GM18909 (cell line): ENCODE measurements around the gene KIF12.
"Not testable (repeated sequence)": the region's sequence is repeated elsewhere in the genome, so short reads cannot be mapped to it uniquely, and the experiment has no call there.

ENCODE experiments used
- ATAC-seq: cut with Tn5 transposase; IDR thresholded peaks from one replicate; pipeline ENCODE4 v1.9.1; 2021; ENCODE audit warnings: mild to moderate bottlenecking; ENCODE audit not compliant: unreplicated experiment, poor library complexity

KIF12 gene

GRCh38 chr9:114087721-114088120, 11.4 kb downstream of the KIF12 start:
- ATAC-seq, result no peak

- no peak for ATAC-seq
Measured at GRCh38 chr9:114086607-114087006, 12.5 kb downstream of the KIF12 start.

GRCh38 chr9:114086009-114086408, 13.1 kb downstream of the KIF12 start:
- no peak for ATAC-seq

GRCh38 chr9:114085387-114085789, 13.7 kb downstream of the KIF12 start:
- no peak for ATAC-seq

DNA sequence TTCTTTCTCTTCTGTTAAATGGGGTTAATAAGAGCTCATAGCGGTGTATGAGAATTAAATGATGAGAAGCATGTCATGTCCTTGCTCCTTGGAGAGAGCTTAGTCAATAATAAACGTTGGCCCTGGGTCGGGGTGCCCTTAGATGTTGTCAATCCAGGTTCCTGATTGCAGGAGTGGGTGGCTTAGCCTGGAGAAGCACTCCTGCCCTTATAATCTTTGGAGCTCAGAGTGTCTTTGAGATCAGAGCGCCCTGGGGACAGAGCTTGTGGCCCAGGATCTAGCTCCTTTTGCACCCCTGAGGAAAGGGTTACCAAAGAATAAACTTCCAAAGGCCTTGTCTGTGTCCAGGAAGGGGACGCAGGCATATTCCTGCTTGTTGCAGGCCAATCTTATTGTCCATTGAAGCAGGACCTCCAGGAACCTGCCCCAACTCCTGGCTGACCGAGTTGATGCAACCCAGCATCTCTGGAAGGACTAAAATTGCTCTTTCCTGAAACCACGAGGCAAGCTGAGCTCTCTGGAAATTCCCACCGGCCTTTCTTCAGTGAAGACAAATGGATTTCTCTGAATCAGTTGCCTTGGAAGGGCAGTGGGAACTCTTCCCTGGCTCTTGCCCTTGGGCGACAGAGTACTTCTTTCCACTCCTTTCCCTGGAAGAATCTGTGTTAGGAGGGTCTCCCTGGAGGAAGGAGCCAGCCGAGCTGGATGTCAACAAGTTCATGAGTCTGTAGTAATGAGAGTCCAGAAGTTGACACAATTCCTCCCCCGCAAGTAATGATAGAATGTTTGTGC, 14.6 kb downstream of the KIF12 start:
- ATAC-seq, result no peak

DNA sequence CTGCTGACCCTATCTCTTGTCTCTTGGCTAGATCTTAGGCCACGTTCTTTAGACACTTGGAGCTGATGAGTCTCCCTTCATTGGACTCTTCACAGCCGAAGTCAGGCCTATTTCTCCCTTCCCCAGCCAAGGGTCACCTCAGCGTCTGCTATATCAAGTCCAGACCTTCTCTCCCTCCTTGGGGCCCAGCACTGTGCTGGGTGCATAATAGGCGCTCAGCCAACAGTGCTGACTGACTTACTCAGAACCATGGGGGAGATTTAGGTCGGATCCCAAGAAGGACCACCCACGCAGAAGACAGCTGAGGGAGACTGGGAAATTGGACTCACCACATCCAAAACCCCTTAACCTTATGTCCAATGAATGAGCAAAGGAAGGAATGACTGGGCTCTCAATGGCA, 15.4 kb downstream of the KIF12 start:
- no peak for ATAC-seq

- not testable (repeated sequence) for ATAC-seq
Measured at GRCh38 chr9:114082763-114083412, 16.2 kb downstream of the KIF12 start.

GRCh38 chr9:114082017-114082762, 16.9 kb downstream of the KIF12 start:
- peak; percentile 94 for ATAC-seq

GRCh38 chr9:114081441-114082016, 17.6 kb downstream of the KIF12 start:
- no peak for ATAC-seq

DNA sequence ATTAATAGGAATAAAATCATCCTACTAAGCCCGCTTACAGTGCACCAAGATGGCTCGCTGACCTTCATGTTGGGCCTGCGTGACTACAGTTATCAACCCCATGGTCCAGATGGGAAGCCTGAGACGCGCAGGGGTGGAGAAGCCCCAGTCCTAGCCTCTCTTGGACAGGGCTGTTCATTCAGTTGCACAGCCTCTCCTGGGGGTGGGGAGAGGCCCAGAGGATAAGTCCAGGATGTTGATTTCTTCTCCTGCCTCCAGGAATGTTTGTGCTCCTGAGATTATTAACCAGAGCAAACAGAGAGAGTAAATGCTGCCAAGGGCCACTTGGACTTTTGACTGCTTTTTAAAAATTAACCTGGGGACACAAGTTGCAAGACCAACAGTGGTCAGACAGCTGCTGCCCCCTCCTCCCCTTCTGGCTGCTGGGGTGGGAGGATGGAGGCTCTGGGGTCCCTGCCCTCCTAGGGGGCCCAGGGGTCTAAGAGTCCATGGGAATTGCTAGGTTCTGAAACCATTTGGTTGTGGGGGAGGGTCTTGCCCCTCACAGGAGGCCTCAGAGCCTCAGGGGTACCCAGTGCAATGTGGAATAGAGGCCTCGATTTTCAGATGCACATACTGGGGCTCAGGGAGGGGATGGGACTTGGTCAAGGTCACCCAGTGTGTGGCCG, 18.2 kb downstream of the KIF12 start:
- ATAC-seq, result no peak

- ATAC-seq, result no peak
Measured at GRCh38 chr9:114080195-114080772, 18.8 kb downstream of the KIF12 start.

- no peak for ATAC-seq
Measured at GRCh38 chr9:114078781-114079156, 20.3 kb downstream of the KIF12 start.

DNA sequence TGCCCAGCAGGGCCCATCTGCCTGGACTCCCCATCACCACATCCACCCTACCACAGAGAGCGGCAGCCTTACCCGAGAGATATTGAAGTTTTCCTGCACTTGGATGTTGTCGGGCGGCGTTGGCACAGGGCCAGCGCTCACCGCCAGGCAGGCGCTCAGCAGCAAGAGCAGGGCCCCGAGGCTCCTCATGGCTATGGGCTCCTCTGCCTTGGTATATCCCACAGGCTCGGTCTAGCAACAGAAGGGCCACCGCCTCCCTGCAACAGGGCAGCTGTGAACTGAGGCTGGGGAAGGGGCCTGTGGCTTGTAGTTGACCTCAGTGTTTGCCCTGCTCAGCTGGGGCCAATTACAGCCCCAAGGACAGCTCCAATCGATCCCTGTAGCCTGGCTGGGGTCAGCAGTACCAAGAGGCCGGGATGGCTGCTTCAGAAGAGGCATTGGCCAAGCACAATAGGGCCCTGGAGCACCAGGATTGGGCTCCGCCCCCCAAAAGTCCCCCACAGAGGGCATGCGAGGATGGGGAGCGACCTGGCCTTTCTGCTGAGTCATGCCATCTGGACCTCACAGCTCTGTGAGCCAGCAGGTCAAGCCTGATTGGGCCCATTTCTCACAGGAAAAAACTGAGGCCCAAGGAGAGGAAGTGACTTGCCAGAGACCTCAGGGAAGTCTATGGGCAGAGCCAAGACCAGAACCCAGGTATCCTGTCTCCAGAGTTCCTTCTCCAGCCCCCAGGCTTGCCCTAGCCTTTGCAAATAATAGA, 20.9 kb downstream of the KIF12 start, which contains the start of gene AMBP:
Gene AMBP, minus strand, starts transcription at position 280 of the 760 bp plus-strand sequence. Its CDS starts 91 bp downstream, at position 189.
- ATAC-seq, result no peak

DNA sequence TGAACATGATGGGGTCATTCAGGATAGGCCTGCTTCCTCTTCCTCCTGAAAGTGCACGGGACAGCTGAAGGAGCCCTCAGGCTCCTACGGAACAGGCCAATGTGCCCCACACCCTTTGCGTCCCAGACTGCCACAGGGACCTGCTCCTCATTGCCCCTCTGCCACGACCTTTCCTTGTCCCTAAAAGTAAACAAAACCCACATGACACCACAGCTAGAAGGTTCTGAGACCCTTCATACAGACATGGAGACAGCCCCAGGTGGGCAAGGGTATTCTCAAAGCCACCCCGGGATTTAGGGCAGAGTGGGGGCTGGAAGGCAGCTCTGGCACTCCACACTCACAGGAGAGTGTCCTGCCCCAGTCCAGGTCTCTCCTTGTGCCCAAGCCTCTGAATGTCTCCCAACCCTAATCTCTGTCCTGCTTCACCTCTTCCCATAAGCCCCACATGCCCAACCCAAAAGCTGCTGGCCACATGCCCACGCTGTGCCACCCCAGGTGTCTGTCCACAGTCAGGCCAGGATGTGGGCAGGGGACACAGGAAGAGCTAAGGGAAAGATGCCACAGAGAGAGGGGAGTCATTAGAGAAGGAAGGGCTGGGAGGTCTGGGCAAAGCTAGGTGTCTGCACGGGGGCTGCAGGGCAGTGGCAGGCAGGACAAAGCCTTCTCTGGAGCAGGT, 21.8 kb downstream of the KIF12 start:
- ATAC-seq, result no peak

DNA sequence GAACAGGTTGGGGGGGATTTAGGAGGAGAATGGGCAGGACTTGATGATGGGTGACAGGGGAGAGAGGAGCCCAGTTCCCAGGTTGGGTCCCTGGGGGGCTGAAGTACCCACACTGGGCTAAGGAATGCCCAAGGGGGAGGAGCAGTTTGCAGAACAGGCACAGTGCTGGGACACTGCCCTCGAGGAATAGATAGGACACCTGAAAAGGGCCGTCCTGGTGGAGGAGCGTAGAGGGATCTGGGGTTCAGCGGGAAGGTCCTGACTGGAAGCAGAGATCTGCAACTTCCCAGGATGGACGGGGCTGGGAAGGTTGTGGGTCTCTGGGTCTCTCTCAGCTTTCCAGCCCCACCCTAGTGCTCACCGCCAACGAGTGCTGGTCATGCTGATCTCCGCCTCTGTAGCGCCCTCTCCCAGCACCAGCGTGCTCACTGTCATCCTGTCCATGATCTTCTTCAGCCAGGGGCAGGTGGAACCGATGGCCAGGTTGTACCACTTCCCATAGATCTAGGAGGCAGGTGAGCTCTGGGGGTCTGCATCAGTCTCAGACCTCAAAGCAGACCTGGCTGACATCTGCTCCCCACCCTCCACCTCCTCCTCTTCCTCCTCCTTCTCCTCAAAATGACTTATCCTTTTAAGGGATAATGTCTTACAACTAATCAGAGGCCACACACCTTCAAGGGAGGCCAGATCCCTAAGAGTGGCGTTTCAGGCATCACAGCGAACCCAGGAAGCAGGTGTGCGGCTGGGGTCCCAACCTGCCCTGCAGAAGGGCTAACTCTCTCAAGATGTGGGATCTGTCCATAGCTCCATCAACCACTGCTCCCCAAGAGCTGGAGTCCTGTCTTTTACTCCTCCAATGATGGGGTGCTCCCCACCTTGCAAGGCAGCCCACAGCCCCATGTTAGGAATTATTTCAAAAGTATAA, 22.6 kb downstream of the KIF12 start:
- ATAC-seq, result no peak

DNA sequence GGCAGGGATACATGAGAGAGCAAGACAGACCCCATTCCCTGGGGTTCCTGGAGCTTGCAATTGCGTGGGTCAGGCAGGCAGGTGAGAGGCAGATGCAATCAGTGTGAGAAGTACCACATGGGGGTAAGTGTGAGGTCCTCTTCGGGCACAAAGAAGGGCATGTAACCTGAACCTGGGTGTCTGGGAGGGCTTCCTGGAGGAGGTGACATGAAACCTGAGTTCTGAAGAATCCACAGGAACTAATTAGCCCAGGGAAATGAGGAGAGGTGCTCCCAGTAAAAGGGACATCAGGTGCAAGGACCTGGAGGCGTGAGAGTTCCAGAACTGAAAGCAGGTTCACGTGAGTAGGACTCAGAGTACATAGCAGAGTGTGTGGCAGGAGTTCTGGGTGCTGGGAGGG, 23.5 kb downstream of the KIF12 start:
- no peak for ATAC-seq
